GM12872 (cell line): ENCODE measurements around the gene MYO7A.

ENCODE experiments used
- TF ChIP-seq, protein P1 (sequence below): IDR thresholded peaks from 3 replicates; pipeline ENCODE4 v1.5.1; 2011; ENCODE audit warnings: low read depth, mild to moderate bottlenecking, low read length, moderate library complexity; ENCODE audit not compliant: insufficient read depth

MYO7A gene

DNA sequence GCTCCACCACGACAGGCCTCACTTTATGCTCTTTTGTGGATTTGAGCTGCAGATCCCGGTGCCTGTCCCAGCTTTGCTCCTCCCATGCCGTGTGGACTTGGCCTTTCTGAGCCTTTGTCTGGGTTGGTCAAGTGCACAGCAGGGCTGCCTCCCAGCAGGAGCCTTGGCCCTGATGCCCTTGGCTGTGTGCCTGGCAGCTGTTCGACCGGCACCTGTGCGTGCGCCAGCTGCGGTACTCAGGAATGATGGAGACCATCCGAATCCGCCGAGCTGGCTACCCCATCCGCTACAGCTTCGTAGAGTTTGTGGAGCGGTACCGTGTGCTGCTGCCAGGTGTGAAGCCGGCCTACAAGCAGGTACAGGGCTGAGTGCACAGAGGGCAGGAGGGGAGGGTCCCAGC, 46.5 kb downstream of the MYO7A start:
- TF ChIP-seq, protein P1, sequence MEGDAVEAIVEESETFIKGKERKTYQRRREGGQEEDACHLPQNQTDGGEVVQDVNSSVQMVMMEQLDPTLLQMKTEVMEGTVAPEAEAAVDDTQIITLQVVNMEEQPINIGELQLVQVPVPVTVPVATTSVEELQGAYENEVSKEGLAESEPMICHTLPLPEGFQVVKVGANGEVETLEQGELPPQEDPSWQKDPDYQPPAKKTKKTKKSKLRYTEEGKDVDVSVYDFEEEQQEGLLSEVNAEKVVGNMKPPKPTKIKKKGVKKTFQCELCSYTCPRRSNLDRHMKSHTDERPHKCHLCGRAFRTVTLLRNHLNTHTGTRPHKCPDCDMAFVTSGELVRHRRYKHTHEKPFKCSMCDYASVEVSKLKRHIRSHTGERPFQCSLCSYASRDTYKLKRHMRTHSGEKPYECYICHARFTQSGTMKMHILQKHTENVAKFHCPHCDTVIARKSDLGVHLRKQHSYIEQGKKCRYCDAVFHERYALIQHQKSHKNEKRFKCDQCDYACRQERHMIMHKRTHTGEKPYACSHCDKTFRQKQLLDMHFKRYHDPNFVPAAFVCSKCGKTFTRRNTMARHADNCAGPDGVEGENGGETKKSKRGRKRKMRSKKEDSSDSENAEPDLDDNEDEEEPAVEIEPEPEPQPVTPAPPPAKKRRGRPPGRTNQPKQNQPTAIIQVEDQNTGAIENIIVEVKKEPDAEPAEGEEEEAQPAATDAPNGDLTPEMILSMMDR = no peak

- TF ChIP-seq, protein P1 = no peak
These were observed 47.2 kb downstream of the MYO7A start for GRCh38 chr11:77175021-77175842.

- TF ChIP-seq, protein P1 = no peak
These were observed 48.0 kb downstream of the MYO7A start for GRCh38 chr11:77175869-77176539.

DNA sequence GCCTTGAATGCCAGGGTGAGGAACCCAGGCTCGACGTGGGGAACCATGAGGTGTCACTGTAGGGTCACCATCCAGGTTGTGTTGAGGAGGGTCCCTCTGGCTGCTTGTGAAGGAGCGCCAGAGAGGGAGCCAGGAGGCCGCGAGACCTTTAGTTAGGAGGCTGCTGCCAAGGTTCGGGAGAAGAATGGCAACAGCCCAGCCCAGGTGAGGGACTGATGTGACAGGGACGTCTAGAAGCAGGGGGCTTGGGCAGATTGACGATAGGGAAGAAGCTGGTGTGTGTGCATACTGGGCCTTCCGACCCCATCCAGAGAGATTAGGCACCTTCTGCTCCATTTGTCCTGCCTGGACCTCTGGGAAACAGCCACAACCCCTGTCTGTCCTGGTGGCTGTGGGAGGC, 49.0 kb downstream of the MYO7A start:
- TF ChIP-seq, protein P1 = no peak

- TF ChIP-seq, protein P1 = no peak
These were observed 50.1 kb downstream of the MYO7A start for GRCh38 chr11:77178150-77178549.

GRCh38 chr11:77179048-77179447, 51.0 kb downstream of the MYO7A start:
- TF ChIP-seq, protein P1 = no peak

GRCh38 chr11:77179681-77180080, 51.6 kb downstream of the MYO7A start:
- TF ChIP-seq, protein P1 = no peak
